Measurements from ENCODE around the gene SLC17A7.

The SLC17A7 gene

DNA sequence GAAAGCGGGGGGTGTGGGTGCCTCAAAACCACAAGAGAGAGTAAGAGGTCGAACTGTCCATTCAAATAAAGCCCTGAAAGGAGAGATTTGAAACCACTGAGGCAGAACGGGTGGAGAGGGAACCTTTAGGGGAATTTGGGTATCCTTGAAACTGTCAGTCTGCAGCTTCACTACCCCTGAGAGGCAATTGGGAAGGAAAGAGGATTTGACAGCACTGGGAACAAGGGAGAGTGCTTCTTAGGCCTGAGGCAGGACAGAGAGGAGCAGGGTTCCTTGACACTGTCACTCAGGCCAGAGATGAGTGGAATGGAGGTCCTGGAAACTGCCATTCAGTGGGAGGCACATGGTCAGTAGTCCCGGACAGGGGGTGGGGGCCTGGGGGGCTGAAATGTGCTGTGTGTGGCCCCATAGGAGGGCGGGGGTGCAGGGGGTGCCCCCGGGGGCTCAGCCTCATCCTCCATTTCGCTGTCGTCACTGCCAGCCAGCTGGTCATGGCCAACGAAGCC is 11.1 kb downstream of the SLC17A7 start:
- TF ChIP-seq, protein P1, sequence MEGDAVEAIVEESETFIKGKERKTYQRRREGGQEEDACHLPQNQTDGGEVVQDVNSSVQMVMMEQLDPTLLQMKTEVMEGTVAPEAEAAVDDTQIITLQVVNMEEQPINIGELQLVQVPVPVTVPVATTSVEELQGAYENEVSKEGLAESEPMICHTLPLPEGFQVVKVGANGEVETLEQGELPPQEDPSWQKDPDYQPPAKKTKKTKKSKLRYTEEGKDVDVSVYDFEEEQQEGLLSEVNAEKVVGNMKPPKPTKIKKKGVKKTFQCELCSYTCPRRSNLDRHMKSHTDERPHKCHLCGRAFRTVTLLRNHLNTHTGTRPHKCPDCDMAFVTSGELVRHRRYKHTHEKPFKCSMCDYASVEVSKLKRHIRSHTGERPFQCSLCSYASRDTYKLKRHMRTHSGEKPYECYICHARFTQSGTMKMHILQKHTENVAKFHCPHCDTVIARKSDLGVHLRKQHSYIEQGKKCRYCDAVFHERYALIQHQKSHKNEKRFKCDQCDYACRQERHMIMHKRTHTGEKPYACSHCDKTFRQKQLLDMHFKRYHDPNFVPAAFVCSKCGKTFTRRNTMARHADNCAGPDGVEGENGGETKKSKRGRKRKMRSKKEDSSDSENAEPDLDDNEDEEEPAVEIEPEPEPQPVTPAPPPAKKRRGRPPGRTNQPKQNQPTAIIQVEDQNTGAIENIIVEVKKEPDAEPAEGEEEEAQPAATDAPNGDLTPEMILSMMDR (IDR thresholded peaks at IDR 0.05; ENCODE audit: low read depth, low read length, missing control alignments): no peak
- Histone ChIP-seq H3K27me3 (replicated peaks) (peaks cover 83% of the 10 kb centered on the region), H3K4me3 (ENCODE audit: low read depth, low read length) (no peak overlapping the region), H3K36me3 (replicated peaks) (no peaks in the 10 kb centered on the region), H3K27ac (no peak overlapping the region)
- no peak for DNase-seq
- in situ Hi-C loops (cut with HindIII; ENCODE audit: low pct_ligation_motif_present, low sequenced_read_pairs): no loop called here

DNA sequence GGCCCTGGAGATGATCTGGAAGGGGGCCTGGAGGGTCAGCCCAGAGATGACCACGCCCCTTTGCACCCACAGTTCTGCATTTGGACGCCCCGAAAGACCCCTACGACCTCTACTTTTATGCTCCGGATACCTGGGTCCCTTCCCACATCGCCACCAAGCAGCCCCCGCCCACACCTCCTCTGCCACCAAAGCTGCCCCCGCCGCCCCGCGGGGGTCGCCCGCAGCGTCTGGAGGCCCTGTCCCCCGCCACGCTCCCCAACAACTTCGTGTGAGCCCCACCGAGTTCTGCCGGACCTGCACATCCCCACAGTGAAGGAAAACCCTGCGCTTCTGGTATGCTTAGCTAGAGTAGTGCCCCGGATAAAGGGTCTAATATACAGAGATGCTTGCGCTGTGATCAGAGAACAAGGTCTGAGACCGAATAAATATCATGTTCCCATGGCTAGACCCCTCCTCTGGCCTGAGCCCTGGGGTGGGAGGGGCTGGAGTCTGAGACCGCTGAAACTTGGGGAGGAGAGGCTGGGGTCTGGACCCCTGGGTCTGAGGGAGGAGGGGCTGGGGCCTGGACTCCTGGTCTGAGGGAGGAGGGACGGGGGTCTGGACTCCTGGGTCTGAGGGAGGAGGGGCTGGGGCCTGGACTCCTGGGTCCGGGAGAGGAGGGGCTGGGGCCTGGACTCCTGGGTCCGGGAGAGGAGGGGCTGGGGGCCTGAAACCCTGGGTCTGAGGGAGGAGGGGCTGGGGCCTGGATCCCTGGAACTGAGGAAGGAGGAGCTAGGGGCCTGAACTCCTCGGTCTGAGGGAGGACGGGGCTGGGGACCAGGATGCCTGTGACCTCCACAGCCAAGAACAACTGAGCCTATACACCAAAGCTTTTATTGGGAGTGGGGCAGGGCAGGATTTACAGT is 12.5 kb downstream of the SLC17A7 start:
- TF ChIP-seq, protein P1 (IDR thresholded peaks at IDR 0.05; ENCODE audit: low read depth, low read length, missing control alignments): no peak
- Histone ChIP-seq H3K4me3 (ENCODE audit: low read depth, low read length) (no peak overlapping the region), H3K27ac (no peak overlapping the region), H3K36me3 (replicated peaks) (no peaks in the 10 kb centered on the region), H3K27me3 (replicated peaks) (peaks cover 91% of the 10 kb centered on the region)
- in situ Hi-C loops (cut with HindIII; ENCODE audit: low pct_ligation_motif_present, low sequenced_read_pairs): no loop called here
- DNase-seq: no peak

DNA sequence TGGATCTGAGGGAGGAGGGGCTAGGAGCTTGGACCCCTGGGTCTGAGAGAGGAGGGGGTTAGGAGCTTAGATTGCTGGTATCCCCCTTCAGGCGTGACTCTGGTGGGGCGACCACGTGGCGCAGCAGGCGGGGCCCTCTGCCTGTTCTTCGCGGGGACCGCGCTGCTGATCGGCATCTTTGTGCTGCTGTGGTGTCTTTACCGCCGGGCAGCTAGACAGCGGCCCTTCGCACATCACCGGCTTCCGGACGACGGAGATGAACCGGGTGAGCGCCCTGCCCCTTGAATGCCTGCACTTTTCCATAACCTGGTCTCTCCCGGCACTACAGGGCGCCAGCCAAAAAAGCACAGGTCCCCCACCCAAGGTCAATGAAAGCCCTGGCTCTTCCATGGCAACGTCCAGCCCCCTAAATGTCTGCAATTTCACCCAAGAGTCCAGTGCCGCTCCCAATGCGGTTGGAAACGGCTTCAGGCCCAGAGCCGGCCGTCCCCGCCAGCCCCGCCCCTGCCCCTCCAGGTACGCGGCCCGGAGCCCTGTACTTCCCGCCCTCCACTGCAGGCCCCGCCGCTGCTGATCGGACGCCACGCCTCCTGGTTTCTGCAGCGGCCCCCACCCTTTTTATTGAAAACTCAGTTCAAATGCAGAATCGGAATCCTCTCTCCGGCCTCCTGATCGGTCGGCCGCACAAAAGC is 13.3 kb downstream of the SLC17A7 start:
- H3K27ac ChIP-seq: no peak overlapping the region
- H3K27me3 ChIP-seq (replicated peaks): peaks cover 91% of the 10 kb centered on the region
- in situ Hi-C loops (cut with HindIII; ENCODE audit: low pct_ligation_motif_present, low sequenced_read_pairs): no loop called here
- H3K4me3 ChIP-seq (ENCODE audit: low read depth, low read length): no peak overlapping the region
- TF ChIP-seq, protein P1 (IDR thresholded peaks at IDR 0.05; ENCODE audit: low read depth, low read length, missing control alignments): no peak
- no peak for DNase-seq
- no peaks in the 10 kb centered on the region for H3K36me3 ChIP-seq (replicated peaks)

DNA sequence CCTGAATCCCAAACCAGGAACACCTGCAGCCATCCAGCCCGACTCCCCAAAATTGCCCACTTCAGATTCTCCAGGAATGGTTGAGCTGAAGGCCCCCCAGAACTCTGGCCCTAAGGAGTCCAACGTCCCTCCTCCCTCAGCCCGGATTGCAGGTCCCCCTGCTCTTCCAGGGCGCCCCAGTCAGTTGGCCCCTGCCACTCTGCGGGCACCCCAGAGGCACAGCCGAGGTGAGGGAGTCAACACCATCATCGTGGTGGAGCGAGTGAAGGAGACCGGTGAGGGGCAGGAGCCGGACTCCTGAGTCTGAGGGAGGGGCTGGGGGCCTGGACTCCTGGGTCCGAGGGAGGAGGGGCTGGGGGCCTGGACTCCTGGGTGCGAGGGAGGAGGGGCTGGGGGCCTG is 14.0 kb downstream of the SLC17A7 start:
- peaks cover 91% of the 10 kb centered on the region for H3K27me3 ChIP-seq (replicated peaks)
- TF ChIP-seq, protein P1 (IDR thresholded peaks at IDR 0.05; ENCODE audit: low read depth, low read length, missing control alignments): no peak
- DNase-seq: no peak
- in situ Hi-C loops (cut with HindIII; ENCODE audit: low pct_ligation_motif_present, low sequenced_read_pairs): no loop called here
- H3K27ac ChIP-seq: no peak overlapping the region
- no peaks in the 10 kb centered on the region for H3K36me3 ChIP-seq (replicated peaks)
- no peak overlapping the region for H3K4me3 ChIP-seq (ENCODE audit: low read depth, low read length)

DNA sequence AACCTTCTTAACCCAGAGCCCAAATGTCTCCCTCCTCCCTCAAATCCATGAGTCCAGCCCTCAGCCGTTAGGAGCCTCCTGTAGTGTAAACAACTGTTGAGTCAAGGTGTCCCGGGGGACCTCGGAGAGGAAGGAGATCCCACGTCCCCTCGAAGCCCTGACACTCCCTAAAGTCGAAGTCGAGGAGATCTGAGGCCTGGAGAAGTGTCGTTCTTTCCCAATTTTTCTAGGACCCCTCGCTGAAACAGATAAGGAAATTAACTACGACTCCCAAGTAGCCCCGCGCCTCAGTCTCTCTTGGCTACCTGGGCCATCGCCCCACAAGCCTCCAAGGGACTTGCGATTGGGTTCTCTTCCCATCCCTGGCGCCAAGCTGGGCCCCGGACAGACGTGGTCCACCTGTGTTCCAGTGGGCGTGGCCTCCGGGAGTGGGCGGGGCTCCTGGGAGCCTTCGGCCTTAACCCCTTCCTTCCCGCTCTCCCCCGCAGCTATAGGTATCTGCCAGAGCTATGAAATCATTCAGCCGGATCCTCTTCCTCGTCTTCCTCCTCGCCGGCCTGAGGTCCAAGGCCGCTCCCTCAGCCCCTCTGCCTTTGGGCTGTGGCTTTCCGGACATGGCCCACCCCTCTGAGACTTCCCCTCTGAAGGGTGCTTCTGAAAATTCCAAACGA is 15.3 kb downstream of the SLC17A7 start:
- Histone ChIP-seq H3K36me3 (replicated peaks) (no peaks in the 10 kb centered on the region), H3K27me3 (replicated peaks) (peaks cover 91% of the 10 kb centered on the region), H3K4me3 (ENCODE audit: low read depth, low read length) (no peak overlapping the region), H3K27ac (no peak overlapping the region)
- DNase-seq: no peak
- TF ChIP-seq, protein P1 (IDR thresholded peaks at IDR 0.05; ENCODE audit: low read depth, low read length, missing control alignments): no peak
- in situ Hi-C loops (cut with HindIII; ENCODE audit: low pct_ligation_motif_present, low sequenced_read_pairs): no loop called here

Measured in brain microvascular endothelial cell (primary cell).